Dendritic cell treated with granulocyte-macrophage colony-stimulating factor and Interleukin-4, amounts not matched to agents 40 ng/mL and 50 ng/mL, for 4 days (primary cell): ENCODE measurements around the gene PFKFB2.

Source experiments
- H3K27ac Mint-ChIP-seq: one replicate; pipeline ENCODE4 v1.8.0; 2022; ENCODE audit warnings: mild to moderate bottlenecking, mixed read lengths
- H3K27me3 Mint-ChIP-seq: one replicate; pipeline ENCODE4 v1.8.0; 2022; ENCODE audit warnings: mild to moderate bottlenecking, mixed read lengths
- H3K36me3 Mint-ChIP-seq: one replicate; pipeline ENCODE4 v1.8.0; 2022; ENCODE audit warnings: low read depth, mixed read lengths
- H3K4me1 Mint-ChIP-seq: one replicate; pipeline ENCODE4 v1.8.0; 2022; ENCODE audit warnings: low read depth, mixed read lengths
- H3K4me3 Mint-ChIP-seq: one replicate; pipeline ENCODE4 v1.8.0; 2022; ENCODE audit warnings: mild to moderate bottlenecking, moderate library complexity, mixed read lengths
- H3K9me3 Mint-ChIP-seq: one replicate; pipeline ENCODE4 v1.8.0; 2022; ENCODE audit warnings: mixed read lengths
- intact Hi-C: fragments of 100-400 bp; cut with micrococcal nuclease; formaldehyde crosslinking; loops from one replicate; pipeline ENCODE4 v1.15.0; 2022

Gene PFKFB2

GRCh38 chr1:207071426-207071825 lies 18.4 kb downstream of the PFKFB2 start:
- Mint-ChIP-seq H3K9me3 (no peaks in the 10 kb centered on the region), H3K4me1 (peaks cover 18% of the 10 kb centered on the region), H3K4me3 (no peak overlapping the region), H3K27me3 (no peaks in the 10 kb centered on the region), H3K36me3 (peaks cover 84% of the 10 kb centered on the region), H3K27ac (no peak overlapping the region)
- intact Hi-C loops: loop anchor here (10.0 kb wide), 1 partner anchor 137 kb away; no protein-coding TSS in a partner anchor

DNA sequence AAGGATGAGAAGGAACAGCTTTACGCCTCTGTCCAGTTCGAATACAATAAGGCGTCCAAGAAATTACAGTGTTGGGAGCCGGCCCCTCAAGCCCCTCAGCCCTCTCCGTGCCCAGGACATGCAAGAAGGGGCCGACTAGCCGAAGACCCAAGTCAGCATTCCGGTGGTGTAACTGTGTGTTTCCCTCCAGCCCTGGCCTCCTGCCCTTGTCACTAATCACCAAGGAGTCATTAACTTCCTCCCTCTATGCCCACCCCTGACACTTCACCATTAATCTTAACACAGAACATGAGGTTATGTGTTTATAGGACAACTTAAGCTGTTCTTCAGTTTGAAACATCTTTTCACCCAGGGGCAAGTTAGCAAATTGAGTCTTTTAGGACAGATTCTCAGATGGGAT lies 19.2 kb downstream of the PFKFB2 start:
- peaks cover 76% of the 10 kb centered on the region for H3K36me3 Mint-ChIP-seq
- no peaks in the 10 kb centered on the region for H3K9me3 Mint-ChIP-seq
- no peak overlapping the region for H3K27ac Mint-ChIP-seq
- peaks cover 18% of the 10 kb centered on the region for H3K4me1 Mint-ChIP-seq
- H3K27me3 Mint-ChIP-seq: no peaks in the 10 kb centered on the region
- intact Hi-C loops: loop anchor here (10.0 kb wide), 1 partner anchor 137 kb away; no protein-coding TSS in a partner anchor
- H3K4me3 Mint-ChIP-seq: no peak overlapping the region

- intact Hi-C loops: loop anchor here (10.0 kb wide), 1 partner anchor 139 kb away; no protein-coding TSS in a partner anchor
- H3K27ac Mint-ChIP-seq: no peak overlapping the region
- H3K36me3 Mint-ChIP-seq: peaks cover 64% of the 10 kb centered on the region
- no peaks in the 10 kb centered on the region for H3K9me3 Mint-ChIP-seq
- no peaks in the 10 kb centered on the region for H3K27me3 Mint-ChIP-seq
- peaks cover 12% of the 10 kb centered on the region for H3K4me1 Mint-ChIP-seq
- H3K4me3 Mint-ChIP-seq: no peak overlapping the region
Measured at GRCh38 chr1:207073906-207074820, 21.1 kb downstream of the PFKFB2 start.

DNA sequence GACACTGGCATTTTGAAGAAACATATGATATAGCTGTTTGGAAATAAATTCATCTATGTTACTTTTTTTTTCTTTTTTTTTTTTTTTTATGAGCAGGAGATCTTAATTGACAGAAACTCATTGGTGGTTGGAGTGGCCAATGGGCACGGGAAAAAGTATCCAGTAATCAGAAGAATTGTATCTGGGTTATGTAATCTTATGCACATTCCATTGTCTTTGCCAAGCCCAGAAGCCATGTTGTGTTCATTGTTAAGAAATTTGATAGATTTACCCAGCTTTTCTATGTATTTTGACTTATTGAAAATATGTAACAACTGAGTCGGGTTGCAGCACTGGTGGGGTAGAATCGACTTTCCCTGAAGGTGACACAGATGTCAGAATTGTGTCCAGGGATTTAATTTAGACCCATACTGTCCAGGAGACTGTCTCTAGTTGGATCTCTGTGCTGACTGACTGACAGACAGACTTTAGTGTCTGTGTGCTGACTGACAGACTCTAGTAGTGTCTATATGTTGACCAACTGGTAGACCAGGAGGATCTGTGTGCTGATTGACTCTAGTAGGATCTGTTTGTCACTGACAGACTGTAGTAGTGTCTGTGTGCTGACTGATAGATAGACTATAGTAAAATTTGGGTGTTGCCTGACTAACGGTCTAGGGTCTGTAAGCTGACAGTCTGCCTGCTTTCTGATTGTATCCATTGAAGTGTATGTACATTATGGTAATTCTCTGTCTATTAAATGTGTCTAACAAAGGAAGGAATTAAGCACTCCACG lies 23.3 kb downstream of the PFKFB2 start:
- intact Hi-C loops: loop anchor here (2.0 to 10.0 kb wide), 2 partner anchors 70 to 142 kb away; no protein-coding TSS in a partner anchor
- Mint-ChIP-seq H3K27ac (no peak overlapping the region), H3K4me1 (peaks cover 2% of the 10 kb centered on the region), H3K4me3 (no peak overlapping the region), H3K27me3 (no peaks in the 10 kb centered on the region), H3K9me3 (no peaks in the 10 kb centered on the region), H3K36me3 (peaks cover 50% of the 10 kb centered on the region)

DNA sequence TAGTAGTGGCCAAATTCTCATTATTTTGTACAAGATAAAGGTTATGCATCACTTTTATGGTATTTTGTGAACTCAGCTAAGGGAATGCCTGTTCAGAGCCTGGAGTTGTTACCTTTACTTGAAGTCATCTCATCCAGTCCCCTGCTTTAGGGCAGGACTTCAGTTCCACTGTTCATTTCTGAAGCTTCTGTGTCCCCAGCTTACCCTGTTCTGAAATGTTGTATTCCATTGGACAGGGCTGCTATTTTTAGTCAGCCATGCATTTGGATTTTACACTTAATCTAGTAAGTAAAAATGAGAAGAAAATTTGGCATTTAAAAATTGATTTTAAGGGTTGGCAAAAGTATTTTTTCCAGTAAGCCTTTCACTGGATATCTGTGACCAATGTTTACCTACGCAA lies 23.9 kb downstream of the PFKFB2 start:
- no peak overlapping the region for H3K27ac Mint-ChIP-seq
- no peaks in the 10 kb centered on the region for H3K9me3 Mint-ChIP-seq

DNA sequence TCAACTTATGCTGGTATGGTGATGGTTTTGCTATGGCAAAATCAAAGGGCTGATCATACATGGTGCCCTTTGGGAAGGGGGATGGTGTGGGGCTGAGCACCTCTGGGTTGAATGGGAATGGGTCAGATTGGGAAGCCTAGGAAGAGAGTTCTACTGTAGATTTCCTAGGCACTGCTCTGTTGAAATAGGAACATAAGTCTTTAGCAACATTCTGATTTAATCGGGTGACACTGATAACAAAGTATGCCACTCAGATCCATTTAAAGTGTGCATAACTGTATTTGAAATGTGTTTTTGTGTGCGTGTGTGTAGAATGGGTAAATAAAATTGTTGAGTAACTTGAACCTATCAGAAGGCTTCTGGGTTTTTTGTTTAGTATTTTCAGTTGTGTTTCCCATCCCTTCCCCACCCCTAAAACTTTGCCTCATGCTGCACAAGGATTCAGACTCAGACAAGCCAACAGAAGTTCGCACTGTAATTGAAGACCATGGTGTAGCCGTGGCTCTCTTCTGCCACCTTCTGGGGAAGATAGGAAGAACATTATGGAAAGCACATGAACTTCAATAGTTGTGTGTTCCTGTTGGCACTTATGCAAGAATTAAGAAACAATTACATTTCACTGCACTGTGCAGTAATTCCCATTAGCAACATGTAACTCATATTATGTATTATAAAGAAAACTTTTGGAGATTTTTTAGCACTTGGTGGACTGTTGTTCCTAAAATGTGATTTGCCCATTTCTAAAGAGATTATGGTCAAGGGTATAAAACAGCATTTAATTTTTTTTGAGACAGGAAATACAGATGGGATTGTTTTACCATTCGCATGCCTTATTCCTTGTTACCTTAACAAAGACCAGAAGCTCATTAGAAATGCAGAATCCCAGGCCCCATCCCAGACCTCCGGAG lies 24.6 kb downstream of the PFKFB2 start:
- Mint-ChIP-seq H3K27ac (no peak overlapping the region), H3K9me3 (no peaks in the 10 kb centered on the region), H3K36me3 (peaks cover 37% of the 10 kb centered on the region), H3K27me3 (peaks cover 5% of the 10 kb centered on the region), H3K4me1 (peaks cover 5% of the 10 kb centered on the region), H3K4me3 (no peak overlapping the region)
- intact Hi-C loops: loop anchor here (2.0 to 10.0 kb wide), 2 partner anchors 71 to 143 kb away; no protein-coding TSS in a partner anchor

More for the DNA sequence above, 23.9 kb downstream of the PFKFB2 start:
- H3K36me3 Mint-ChIP-seq: peaks cover 44% of the 10 kb centered on the region
- no peak overlapping the region for H3K4me3 Mint-ChIP-seq
- intact Hi-C loops: loop anchor here (2.0 to 10.0 kb wide), 2 partner anchors 70 to 142 kb away; no protein-coding TSS in a partner anchor
- H3K4me1 Mint-ChIP-seq: peaks cover 5% of the 10 kb centered on the region
- peaks cover under 1% of the 10 kb centered on the region for H3K27me3 Mint-ChIP-seq

DNA sequence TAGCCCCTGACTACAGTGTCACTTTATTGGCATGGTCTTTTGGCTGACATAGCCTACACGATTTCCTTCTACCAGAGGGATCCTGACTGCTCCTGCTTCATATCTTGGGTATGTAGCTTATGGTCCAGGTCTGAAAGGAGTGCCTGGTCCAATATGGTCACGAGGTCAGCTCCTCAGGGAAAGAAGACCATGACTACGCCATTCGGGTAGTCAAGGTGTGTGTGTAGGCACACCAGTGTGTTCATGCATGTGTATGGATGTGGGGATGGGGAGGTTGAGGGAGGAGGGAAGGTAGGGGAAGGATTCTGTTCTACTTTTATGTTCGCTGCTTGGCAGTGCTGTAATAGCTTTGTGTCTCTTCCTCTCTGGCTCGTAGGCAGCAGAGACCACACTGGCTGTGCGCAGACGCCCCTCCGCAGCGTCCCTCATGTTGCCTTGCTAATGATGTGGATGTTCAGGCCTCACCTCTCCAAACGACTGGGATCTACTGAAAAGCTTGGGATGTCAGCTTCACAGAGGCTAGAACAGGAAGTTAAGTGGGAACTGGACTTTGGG lies 25.6 kb downstream of the PFKFB2 start:
- Mint-ChIP-seq H3K4me1 (peaks cover 5% of the 10 kb centered on the region), H3K36me3 (peaks cover 28% of the 10 kb centered on the region), H3K27ac (no peak overlapping the region), H3K9me3 (no peaks in the 10 kb centered on the region), H3K4me3 (no peak overlapping the region), H3K27me3 (peaks cover 9% of the 10 kb centered on the region)
- intact Hi-C loops: loop anchor here (10.0 kb wide), 1 partner anchor 144 kb away; no protein-coding TSS in a partner anchor

- Mint-ChIP-seq H3K27ac (no peak overlapping the region), H3K9me3 (no peaks in the 10 kb centered on the region), H3K27me3 (peaks cover 9% of the 10 kb centered on the region), H3K36me3 (peaks cover 24% of the 10 kb centered on the region), H3K4me1 (peaks cover 9% of the 10 kb centered on the region), H3K4me3 (no peak overlapping the region)
- intact Hi-C loops: loop anchor here (10.0 kb wide), 1 partner anchor 145 kb away; no protein-coding TSS in a partner anchor
Measured at GRCh38 chr1:207079706-207080241, 26.7 kb downstream of the PFKFB2 start.

- intact Hi-C loops: no loop called here
- Mint-ChIP-seq H3K4me3 (no peak overlapping the region), H3K36me3 (peaks cover 14% of the 10 kb centered on the region)
Measured at GRCh38 chr1:207081088-207081487, 28.0 kb downstream of the PFKFB2 start.

GRCh38 chr1:207081806-207082205 lies 28.7 kb downstream of the PFKFB2 start:
- no peaks in the 10 kb centered on the region for H3K9me3 Mint-ChIP-seq
- intact Hi-C loops: no loop called here

More at GRCh38 chr1:207081088-207081487, 28.0 kb downstream of the PFKFB2 start:
- Mint-ChIP-seq H3K27ac (no peak overlapping the region), H3K27me3 (peaks cover 10% of the 10 kb centered on the region), H3K9me3 (no peaks in the 10 kb centered on the region), H3K4me1 (peaks cover 16% of the 10 kb centered on the region)

GRCh38 chr1:207084232-207084631 lies 31.2 kb downstream of the PFKFB2 start:
- H3K27ac Mint-ChIP-seq: no peak overlapping the region
- no peaks in the 10 kb centered on the region for H3K9me3 Mint-ChIP-seq
- peaks cover 10% of the 10 kb centered on the region for H3K27me3 Mint-ChIP-seq
- peaks cover 19% of the 10 kb centered on the region for H3K4me1 Mint-ChIP-seq
- H3K36me3 Mint-ChIP-seq: peaks cover 6% of the 10 kb centered on the region
- no peak overlapping the region for H3K4me3 Mint-ChIP-seq
- intact Hi-C loops: loop anchor here (1.0 to 2.0 kb wide), 2 partner anchors 321 to 415 kb away; no protein-coding TSS in a partner anchor

More at GRCh38 chr1:207081806-207082205, 28.7 kb downstream of the PFKFB2 start:
- Mint-ChIP-seq H3K27me3 (peaks cover 10% of the 10 kb centered on the region), H3K36me3 (peaks cover 14% of the 10 kb centered on the region), H3K4me3 (no peak overlapping the region), H3K27ac (no peak overlapping the region), H3K4me1 (peaks cover 16% of the 10 kb centered on the region)

DNA sequence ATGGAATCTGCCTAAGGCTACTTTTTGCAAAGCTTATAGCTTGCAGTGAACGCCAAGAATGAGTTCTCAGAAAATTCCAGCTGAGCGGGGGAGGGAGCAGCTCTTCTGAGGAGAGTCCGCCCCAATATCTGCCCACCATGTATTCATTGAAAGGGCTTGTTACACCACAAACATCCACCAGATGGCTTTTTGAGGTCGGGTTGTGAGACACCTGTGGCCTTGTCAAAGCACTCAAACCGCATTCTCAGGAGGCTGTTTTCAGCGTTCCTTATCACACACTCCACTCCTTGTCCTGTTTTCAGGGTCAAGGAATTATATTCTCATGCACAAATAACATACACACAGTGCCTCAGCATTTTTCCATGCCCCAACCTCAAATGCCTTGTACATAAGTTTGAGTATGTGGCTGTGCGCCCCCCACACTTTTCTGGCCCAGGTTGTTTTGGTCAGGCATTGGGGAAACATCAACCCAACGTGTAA lies 31.7 kb downstream of the PFKFB2 start:
- Mint-ChIP-seq H3K27me3 (peaks cover 10% of the 10 kb centered on the region), H3K4me1 (peaks cover 24% of the 10 kb centered on the region), H3K4me3 (no peak overlapping the region), H3K27ac (peak overlapping the region; percentile 15), H3K36me3 (peaks cover 1% of the 10 kb centered on the region), H3K9me3 (no peaks in the 10 kb centered on the region)
- intact Hi-C loops: loop anchor here (1.0 to 2.0 kb wide), 2 partner anchors 321 to 414 kb away; no protein-coding TSS in a partner anchor
